ENCODE measurements around the gene SYNGR1. TPM values are rescaled to one million over a fixed set of nuclear protein-coding genes. Genes with fewer than 3 reads are reported as not detected.

SYNGR1 gene
- total RNA-seq (2014; rRNA removed; shearing (Covaris generic); ENCODE audit: low replicate concordance) = 33.7 and 47.8 TPM in 2 replicates

- in situ Hi-C loops (cut with HindIII; ENCODE audit: low pct_unique_long_range_greater_than_20kb, low sequenced_read_pairs) = no loop called here
- DNase-seq (ENCODE audit: low read depth) = no peak
Measured at GRCh38 chr22:39349967-39350726, at the start of gene SYNGR1. Gene SYNGR1 (plus strand): TSS chr22:39349991. CDS start chr22:39350011, 20 bp downstream.

- DNase-seq (ENCODE audit: low read depth) = no peak
- in situ Hi-C loops (cut with HindIII; ENCODE audit: low pct_unique_long_range_greater_than_20kb, low sequenced_read_pairs) = no loop called here
Measured at GRCh38 chr22:39300186-39300830, 49.5 kb upstream of the SYNGR1 start.

- in situ Hi-C loops (cut with HindIII; ENCODE audit: low pct_unique_long_range_greater_than_20kb, low sequenced_read_pairs) = no loop called here
- DNase-seq (ENCODE audit: low read depth) = no peak
Measured at GRCh38 chr22:39301108-39301507, 48.7 kb upstream of the SYNGR1 start.

GRCh38 chr22:39301926-39302325 is 47.9 kb upstream of the SYNGR1 start:
- DNase-seq (ENCODE audit: low read depth) = no peak
- in situ Hi-C loops (cut with HindIII; ENCODE audit: low pct_unique_long_range_greater_than_20kb, low sequenced_read_pairs) = no loop called here

- DNase-seq (ENCODE audit: low read depth) = no peak
- in situ Hi-C loops (cut with HindIII; ENCODE audit: low pct_unique_long_range_greater_than_20kb, low sequenced_read_pairs) = no loop called here
Measured at GRCh38 chr22:39302431-39302960, 47.3 kb upstream of the SYNGR1 start.

- no peak for DNase-seq (ENCODE audit: low read depth)
- in situ Hi-C loops (cut with HindIII; ENCODE audit: low pct_unique_long_range_greater_than_20kb, low sequenced_read_pairs) = no loop called here
Measured at GRCh38 chr22:39303358-39303757, 46.4 kb upstream of the SYNGR1 start.

GRCh38 chr22:39303892-39304671 is 45.7 kb upstream of the SYNGR1 start:
- in situ Hi-C loops (cut with HindIII; ENCODE audit: low pct_unique_long_range_greater_than_20kb, low sequenced_read_pairs) = no loop called here
- no peak for DNase-seq (ENCODE audit: low read depth)

- in situ Hi-C loops (cut with HindIII; ENCODE audit: low pct_unique_long_range_greater_than_20kb, low sequenced_read_pairs) = no loop called here
- DNase-seq (ENCODE audit: low read depth) = no peak
Measured at GRCh38 chr22:39306456-39307361, 43.1 kb upstream of the SYNGR1 start.

- in situ Hi-C loops (cut with HindIII; ENCODE audit: low pct_unique_long_range_greater_than_20kb, low sequenced_read_pairs) = no loop called here
- peak; percentile 85 for DNase-seq (ENCODE audit: low read depth)
Measured at GRCh38 chr22:39308614-39309363, 41.0 kb upstream of the SYNGR1 start.

GRCh38 chr22:39309364-39309861 is 40.4 kb upstream of the SYNGR1 start:
- in situ Hi-C loops (cut with HindIII; ENCODE audit: low pct_unique_long_range_greater_than_20kb, low sequenced_read_pairs) = no loop called here
- no peak for DNase-seq (ENCODE audit: low read depth)

GRCh38 chr22:39309881-39310714 is 39.7 kb upstream of the SYNGR1 start:
- in situ Hi-C loops (cut with HindIII; ENCODE audit: low pct_unique_long_range_greater_than_20kb, low sequenced_read_pairs) = no loop called here

GRCh38 chr22:39311592-39312400 is 38.0 kb upstream of the SYNGR1 start:
- in situ Hi-C loops (cut with HindIII; ENCODE audit: low pct_unique_long_range_greater_than_20kb, low sequenced_read_pairs) = no loop called here
- peak; percentile 43 for DNase-seq (ENCODE audit: low read depth)

More at GRCh38 chr22:39309881-39310714, 39.7 kb upstream of the SYNGR1 start:
- DNase-seq (ENCODE audit: low read depth) = peak; percentile 73

GRCh38 chr22:39312410-39312809 is 37.4 kb upstream of the SYNGR1 start:
- in situ Hi-C loops (cut with HindIII; ENCODE audit: low pct_unique_long_range_greater_than_20kb, low sequenced_read_pairs) = no loop called here

GRCh38 chr22:39313258-39314001 is 36.4 kb upstream of the SYNGR1 start:
- no peak for DNase-seq (ENCODE audit: low read depth)
- in situ Hi-C loops (cut with HindIII; ENCODE audit: low pct_unique_long_range_greater_than_20kb, low sequenced_read_pairs) = no loop called here

More at GRCh38 chr22:39312410-39312809, 37.4 kb upstream of the SYNGR1 start:
- DNase-seq (ENCODE audit: low read depth) = peak; percentile 41

Data from Caki2 (cell line).